Hypothalamus (tissue), 51 donors: ENCODE results near the gene ADRA2A.

ENCODE experiments used
- DNase-seq, 51 donors: peaks; one replicate each; lab custom pipeline; 2025; lab: John Stamatoyannopoulos, UW

ADRA2A gene

DNA sequence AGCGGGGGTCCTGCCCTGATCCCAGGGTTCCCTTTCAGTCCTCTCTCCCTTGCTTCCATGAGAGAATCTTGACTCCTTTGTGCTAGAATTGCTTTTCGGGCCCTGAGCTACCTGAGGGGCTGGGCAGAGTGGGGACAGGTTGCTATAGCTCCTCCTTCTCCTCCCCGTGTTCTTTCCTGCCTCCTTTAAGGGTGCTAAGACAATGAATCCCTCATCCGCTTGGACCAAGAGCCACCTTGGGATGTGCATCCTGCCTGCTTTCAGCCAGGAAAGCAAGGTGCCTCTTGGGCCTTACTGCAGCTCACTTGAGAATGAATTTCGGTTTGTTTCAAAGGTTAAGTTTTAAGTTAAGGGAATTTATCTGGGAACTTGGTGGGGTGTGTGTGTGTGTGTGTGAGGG, 53.6 kb downstream of the ADRA2A start:
- no peak for DNase-seq
